Subcutaneous abdominal adipose tissue (tissue), 5 donors: ENCODE results near the gene ZNF618.

Experiments used
- H3K27ac ChIP-seq: one replicate; pipeline ENCODE4 v1.7.0; 2013; ENCODE audit warnings: low read depth, mild to moderate bottlenecking, inconsistent platforms, low read length, moderate library complexity
- H3K27me3 ChIP-seq, 5 donors: one replicate each; pipeline ENCODE4 v1.7.0; 2013; ENCODE audit warnings: low read length in 5 of 5, inconsistent platforms in 1 of 5; ENCODE audit not compliant: control insufficient read depth in 5 of 5, insufficient read depth in 4 of 5
- H3K36me3 ChIP-seq, 5 donors: one replicate each; pipeline ENCODE4 v1.7.0; 2013; ENCODE audit warnings: low read length in 5 of 5; ENCODE audit not compliant: control insufficient read depth in 5 of 5, insufficient read depth in 5 of 5
- H3K4me1 ChIP-seq, 5 donors: one replicate each; pipeline ENCODE4 v1.7.0; 2013; ENCODE audit warnings: low read length in 5 of 5, mild to moderate bottlenecking in 3 of 5, moderate library complexity in 1 of 5; ENCODE audit not compliant: control insufficient read depth in 5 of 5, insufficient read depth in 5 of 5
- H3K4me3 ChIP-seq, 5 donors: one replicate each; pipeline ENCODE4 v1.7.0; 2013; ENCODE audit warnings: low read length in 5 of 5, low read depth in 1 of 5
- H3K9ac ChIP-seq, 5 donors: one replicate each; pipeline ENCODE4 v1.7.0; 2013; ENCODE audit warnings: low read length in 5 of 5, mild to moderate bottlenecking in 4 of 5, moderate library complexity in 3 of 5
- H3K9me3 ChIP-seq, 5 donors: one replicate each; pipeline ENCODE4 v1.7.0; 2013; ENCODE audit warnings: low read length in 5 of 5; ENCODE audit not compliant: control insufficient read depth in 5 of 5
- donor health status: healthy.
- donor health status: healthy.
- donor health status: healthy.
- donor health status: healthy.
- donor health status: healthy.

The ZNF618 gene

GRCh38 chr9:113876151-113876992, at the start of gene ZNF618:
Gene ZNF618 (plus strand): TSS chr9:113876309. CDS start chr9:113876381, 72 bp downstream.
- Histone ChIP-seq H3K9ac (peak within 1 kb of the TSS; percentile 48 to 73 (median 58)), H3K27ac (peak within 1 kb of the TSS; percentile 70), H3K4me3 (peak within 1 kb of the TSS; percentile 64 to 80 (median 77)), H3K27me3 (no peaks in the 10 kb centered on the region), H3K36me3 (no peaks in the 10 kb centered on the region), H3K9me3 (no peaks in the 10 kb centered on the region), H3K4me1 (peaks cover 0 to 26% (median 19%) of the 10 kb centered on the region in 5 donors)

DNA sequence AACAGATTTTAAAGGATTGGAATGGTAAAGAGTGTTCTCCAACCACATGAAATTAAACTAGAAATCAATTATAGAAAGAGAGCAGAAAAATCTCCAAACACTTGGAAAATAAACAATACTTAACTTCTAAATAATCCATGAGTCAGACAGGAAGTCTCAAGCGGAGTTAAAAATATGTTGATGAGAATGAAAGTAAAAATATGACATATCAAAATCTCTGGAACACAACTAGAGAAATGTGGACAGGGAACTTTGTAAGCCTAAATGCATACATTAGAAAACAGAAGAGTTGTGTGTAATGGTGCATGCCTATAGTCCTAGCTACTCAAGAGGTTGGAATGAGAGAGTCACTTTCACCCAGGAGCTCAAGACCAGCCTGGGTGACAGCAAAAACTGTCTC, 47.9 kb upstream of the ZNF618 start:
- H3K27me3 ChIP-seq: peaks cover 0 to 2% (median 0%) of the 10 kb centered on the region in 5 donors
- no peaks in the 10 kb centered on the region for H3K4me1 ChIP-seq
- no peak overlapping the region for H3K27ac ChIP-seq
- peaks cover 3 to 18% (median 15%) of the 10 kb centered on the region in 5 donors for H3K9me3 ChIP-seq
- H3K4me3 ChIP-seq: peak overlapping the region in 1 of 5 donors; percentile 22
- no peaks in the 10 kb centered on the region for H3K36me3 ChIP-seq
- H3K9ac ChIP-seq: no peak overlapping the region

DNA sequence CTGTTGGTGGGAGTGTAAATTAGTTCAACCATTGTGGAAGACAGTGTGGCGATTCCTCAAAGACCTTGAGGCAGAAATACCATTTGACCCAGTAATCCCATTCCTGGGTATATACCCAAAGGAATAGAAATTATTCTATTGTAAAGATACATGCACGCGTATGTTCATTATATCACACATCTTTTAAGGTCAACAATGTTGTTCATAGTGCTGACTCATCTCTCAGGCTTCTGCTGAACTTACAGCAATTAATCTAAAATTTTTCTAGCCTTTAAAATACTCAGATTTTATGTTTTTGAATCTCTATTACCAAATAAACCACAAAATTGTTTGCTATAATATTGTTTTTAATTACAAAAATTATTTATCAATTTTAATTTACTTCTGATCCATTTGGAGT, 38.8 kb upstream of the ZNF618 start:
- no peaks in the 10 kb centered on the region for H3K36me3 ChIP-seq
- H3K9me3 ChIP-seq: peaks cover 3 to 7% (median 5%) of the 10 kb centered on the region in 5 donors

GRCh38 chr9:113842086-113842485, 34.0 kb upstream of the ZNF618 start:
- Histone ChIP-seq H3K27me3 (no peaks in the 10 kb centered on the region), H3K4me1 (peaks cover 0 to 9% (median 6%) of the 10 kb centered on the region in 5 donors), H3K27ac (no peak overlapping the region), H3K9ac (no peak overlapping the region), H3K36me3 (no peaks in the 10 kb centered on the region), H3K4me3 (no peak overlapping the region), H3K9me3 (peaks cover 0 to 9% (median 2%) of the 10 kb centered on the region in 5 donors)

More for the DNA sequence above, 38.8 kb upstream of the ZNF618 start:
- H3K4me3 ChIP-seq: no peak overlapping the region
- H3K27me3 ChIP-seq: no peaks in the 10 kb centered on the region
- no peak overlapping the region for H3K27ac ChIP-seq
- H3K9ac ChIP-seq: no peak overlapping the region
- H3K4me1 ChIP-seq: no peaks in the 10 kb centered on the region

- no peak overlapping the region for H3K9ac ChIP-seq
- H3K4me1 ChIP-seq: peaks cover 0 to 9% (median 6%) of the 10 kb centered on the region in 5 donors
- no peaks in the 10 kb centered on the region for H3K27me3 ChIP-seq
- H3K36me3 ChIP-seq: no peaks in the 10 kb centered on the region
- no peak overlapping the region for H3K4me3 ChIP-seq
- H3K27ac ChIP-seq: no peak overlapping the region
- peaks cover 0 to 9% (median 2%) of the 10 kb centered on the region in 5 donors for H3K9me3 ChIP-seq
These were observed 31.6 kb upstream of the ZNF618 start for GRCh38 chr9:113844466-113844865.

DNA sequence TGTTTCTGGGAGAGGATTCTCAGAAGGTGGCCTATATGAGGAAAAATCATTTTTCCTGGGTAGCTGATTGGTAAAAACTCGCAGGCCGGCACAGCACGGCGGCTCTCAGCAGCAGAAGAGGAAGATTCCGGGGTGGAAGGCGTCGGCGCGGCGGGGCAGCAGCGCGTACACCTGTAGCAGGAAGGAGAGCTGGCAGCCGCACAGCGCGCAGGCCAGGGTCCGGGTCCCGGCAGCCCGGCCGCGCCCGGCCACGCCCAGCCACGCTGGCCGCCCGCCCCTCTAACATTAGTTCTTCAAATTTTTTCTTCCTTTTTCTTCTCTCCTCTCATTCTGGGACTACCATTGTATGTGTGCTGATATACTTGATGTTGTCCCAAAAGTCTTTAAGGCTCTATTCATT, 24.8 kb upstream of the ZNF618 start:
- Histone ChIP-seq H3K4me1 (no peaks in the 10 kb centered on the region), H3K9ac (no peak overlapping the region), H3K9me3 (peaks cover 0 to 4% (median under 1%) of the 10 kb centered on the region in 5 donors), H3K36me3 (no peaks in the 10 kb centered on the region), H3K4me3 (no peak overlapping the region), H3K27ac (no peak overlapping the region), H3K27me3 (no peaks in the 10 kb centered on the region)

DNA sequence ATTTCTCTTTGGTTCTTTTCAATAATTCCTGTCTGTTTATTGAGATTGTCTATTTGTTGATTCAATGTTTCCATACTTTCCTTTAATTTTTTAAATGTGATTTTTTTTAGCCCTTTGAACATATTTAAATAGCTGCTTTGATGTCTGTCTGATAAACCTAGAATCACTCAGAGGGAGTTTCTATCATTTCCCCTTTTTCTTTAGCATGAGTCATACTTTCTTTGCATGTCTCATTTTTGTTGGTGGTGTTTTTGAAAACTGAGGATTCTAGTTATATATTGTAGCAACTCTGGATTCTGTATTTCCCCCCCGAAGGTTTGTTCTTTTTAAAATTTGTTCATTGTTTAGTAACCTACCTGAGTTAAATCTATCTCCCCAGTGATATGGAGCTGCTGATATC, 24.2 kb upstream of the ZNF618 start:
- no peaks in the 10 kb centered on the region for H3K27me3 ChIP-seq
- H3K27ac ChIP-seq: no peak overlapping the region
- no peak overlapping the region for H3K4me3 ChIP-seq
- no peak overlapping the region for H3K9ac ChIP-seq
- no peaks in the 10 kb centered on the region for H3K4me1 ChIP-seq
- H3K9me3 ChIP-seq: peaks cover 0 to 4% (median 0%) of the 10 kb centered on the region in 5 donors
- no peaks in the 10 kb centered on the region for H3K36me3 ChIP-seq

- H3K27me3 ChIP-seq: no peaks in the 10 kb centered on the region
- H3K36me3 ChIP-seq: no peaks in the 10 kb centered on the region
- H3K9me3 ChIP-seq: peaks cover 0 to 4% (median 0%) of the 10 kb centered on the region in 5 donors
- H3K27ac ChIP-seq: no peak overlapping the region
- no peak overlapping the region for H3K4me3 ChIP-seq
- no peaks in the 10 kb centered on the region for H3K4me1 ChIP-seq
- H3K9ac ChIP-seq: no peak overlapping the region
These were observed 22.8 kb upstream of the ZNF618 start for GRCh38 chr9:113853333-113853732.

GRCh38 chr9:113854310-113854709, 21.8 kb upstream of the ZNF618 start:
- Histone ChIP-seq H3K9ac (no peak overlapping the region), H3K36me3 (no peaks in the 10 kb centered on the region), H3K27ac (no peak overlapping the region), H3K9me3 (peaks cover 0 to 4% (median 0%) of the 10 kb centered on the region in 5 donors), H3K4me3 (no peak overlapping the region), H3K4me1 (no peaks in the 10 kb centered on the region), H3K27me3 (no peaks in the 10 kb centered on the region)

DNA sequence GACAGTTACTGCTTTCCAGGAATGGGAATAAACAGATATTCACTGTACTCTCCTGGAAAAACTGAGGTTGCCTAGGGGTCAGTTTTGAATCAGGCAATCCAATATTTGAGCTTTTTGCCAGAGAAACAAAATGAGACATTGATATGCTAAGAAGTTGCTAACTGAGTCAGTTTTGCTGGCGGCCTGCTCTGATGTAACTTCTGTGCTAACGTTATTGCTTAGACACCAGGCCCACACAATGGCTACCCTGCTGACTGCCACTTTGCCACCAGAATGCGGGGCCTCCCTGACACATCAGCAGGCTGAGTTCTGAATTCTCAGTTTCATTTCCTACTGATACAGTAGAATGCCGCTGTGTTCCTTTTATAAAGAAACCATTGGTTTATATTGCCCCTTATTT, 18.2 kb upstream of the ZNF618 start:
- H3K36me3 ChIP-seq: no peaks in the 10 kb centered on the region
- H3K9ac ChIP-seq: no peak overlapping the region
- peaks cover 0 to 4% (median 0%) of the 10 kb centered on the region in 5 donors for H3K27me3 ChIP-seq
- no peak overlapping the region for H3K27ac ChIP-seq
- no peak overlapping the region for H3K4me3 ChIP-seq
- no peaks in the 10 kb centered on the region for H3K4me1 ChIP-seq
- no peaks in the 10 kb centered on the region for H3K9me3 ChIP-seq
